ENCODE data around the gene L1TD1. TPM values are rescaled to one million over a fixed set of nuclear protein-coding genes. Genes with fewer than 3 reads are reported as not detected.
"Not testable (repeated sequence)": the region's sequence is repeated elsewhere in the genome, so short reads cannot be mapped to it uniquely, and the experiment has no call there.

L1TD1 gene
- polyA plus RNA-seq, 1 donor, result 0.80 TPM

- no peak for DNase-seq (ENCODE audit: low read depth)
Measured at GRCh38 chr1:62198069-62198780, 3.6 kb downstream of the L1TD1 start.

GRCh38 chr1:62198781-62199125 lies 4.1 kb downstream of the L1TD1 start:
- no peak for DNase-seq (ENCODE audit: low read depth)

GRCh38 chr1:62207187-62207586 lies 12.5 kb downstream of the L1TD1 start:
- DNase-seq (ENCODE audit: low read depth), result no peak

GRCh38 chr1:62208087-62208486 lies 13.4 kb downstream of the L1TD1 start:
- DNase-seq (ENCODE audit: low read depth), result no peak

GRCh38 chr1:62208970-62209369 lies 14.3 kb downstream of the L1TD1 start:
- no peak for DNase-seq (ENCODE audit: low read depth)

- DNase-seq (ENCODE audit: low read depth), result no peak
Measured at GRCh38 chr1:62209931-62210595, 15.4 kb downstream of the L1TD1 start.

GRCh38 chr1:62210960-62211359 lies 16.3 kb downstream of the L1TD1 start:
- DNase-seq (ENCODE audit: low read depth), result no peak

GRCh38 chr1:62212411-62212810 lies 17.8 kb downstream of the L1TD1 start:
- no peak for DNase-seq (ENCODE audit: low read depth)

GRCh38 chr1:62213075-62213914 lies 18.6 kb downstream of the L1TD1 start:
- no peak for DNase-seq (ENCODE audit: low read depth)

GRCh38 chr1:62218604-62219003 lies 24.0 kb downstream of the L1TD1 start:
- DNase-seq (ENCODE audit: low read depth), result no peak

- not testable (repeated sequence) for DNase-seq (ENCODE audit: low read depth)
Measured at GRCh38 chr1:62220456-62220855, 25.8 kb downstream of the L1TD1 start.

GRCh38 chr1:62221171-62221570 lies 26.5 kb downstream of the L1TD1 start:
- DNase-seq (ENCODE audit: low read depth), result no peak

- no peak for DNase-seq (ENCODE audit: low read depth)
Measured at GRCh38 chr1:62222321-62222720, 27.7 kb downstream of the L1TD1 start.

- DNase-seq (ENCODE audit: low read depth), result no peak
Measured at GRCh38 chr1:62224182-62224581, 29.5 kb downstream of the L1TD1 start.

GRCh38 chr1:62227496-62227895 lies 32.8 kb downstream of the L1TD1 start:
- no peak for DNase-seq (ENCODE audit: low read depth)

GRCh38 chr1:62228136-62228882 lies 33.7 kb downstream of the L1TD1 start:
- DNase-seq (ENCODE audit: low read depth), result no peak

GRCh38 chr1:62228883-62229187 lies 34.2 kb downstream of the L1TD1 start:
- DNase-seq (ENCODE audit: low read depth), result no peak

- DNase-seq (ENCODE audit: low read depth), result no peak
Measured at GRCh38 chr1:62229468-62229867, 34.8 kb downstream of the L1TD1 start.

- no peak for DNase-seq (ENCODE audit: low read depth)
Measured at GRCh38 chr1:62229932-62230331, 35.3 kb downstream of the L1TD1 start.

GRCh38 chr1:62230718-62231117 lies 36.1 kb downstream of the L1TD1 start:
- no peak for DNase-seq (ENCODE audit: low read depth)

- DNase-seq (ENCODE audit: low read depth), result no peak
Measured at GRCh38 chr1:62232871-62233278, 38.2 kb downstream of the L1TD1 start.

- no peak for DNase-seq (ENCODE audit: low read depth)
Measured at GRCh38 chr1:62233926-62234450, 39.3 kb downstream of the L1TD1 start.
